ENCODE measurements around the gene OR2C3.
"Not testable (repeated sequence)": the region's sequence is repeated elsewhere in the genome, so short reads cannot be mapped to it uniquely, and the experiment has no call there.

OR2C3 gene

GRCh38 chr1:247536340-247536739 lies at the start of gene OR2C3:
Gene OR2C3, minus strand, starts transcription at chr1:247536440. Its CDS starts 3,929 bp downstream, at chr1:247532511.
- DNase-seq, result no peak

DNA sequence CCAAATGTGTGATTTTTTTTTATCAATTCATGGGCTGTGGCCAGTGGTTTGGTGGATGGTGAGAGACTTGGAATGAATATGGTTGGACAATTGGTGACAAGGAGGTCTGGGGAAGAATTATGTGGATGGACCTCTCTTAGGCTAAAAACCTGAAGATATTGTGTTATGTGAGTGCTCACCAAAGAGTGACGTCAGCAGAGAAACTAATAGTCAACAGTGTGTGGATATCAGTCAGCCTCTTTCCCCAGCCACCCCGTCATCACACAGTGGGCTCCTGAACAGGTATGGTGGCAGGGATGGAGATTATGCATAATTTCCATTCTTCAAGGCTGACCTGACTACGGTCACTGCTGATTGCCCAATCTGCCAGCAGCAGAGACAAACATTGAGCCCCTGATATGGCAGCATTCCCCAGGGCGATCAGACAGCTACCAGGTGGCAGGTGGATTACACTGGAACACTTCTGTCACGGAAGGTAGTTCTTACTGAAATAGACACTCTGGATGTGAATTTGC lies 42.8 kb upstream of the OR2C3 start:
- no peak for DNase-seq

- no peak for DNase-seq
Measured at GRCh38 chr1:247576514-247576913, 40.3 kb upstream of the OR2C3 start.

DNA sequence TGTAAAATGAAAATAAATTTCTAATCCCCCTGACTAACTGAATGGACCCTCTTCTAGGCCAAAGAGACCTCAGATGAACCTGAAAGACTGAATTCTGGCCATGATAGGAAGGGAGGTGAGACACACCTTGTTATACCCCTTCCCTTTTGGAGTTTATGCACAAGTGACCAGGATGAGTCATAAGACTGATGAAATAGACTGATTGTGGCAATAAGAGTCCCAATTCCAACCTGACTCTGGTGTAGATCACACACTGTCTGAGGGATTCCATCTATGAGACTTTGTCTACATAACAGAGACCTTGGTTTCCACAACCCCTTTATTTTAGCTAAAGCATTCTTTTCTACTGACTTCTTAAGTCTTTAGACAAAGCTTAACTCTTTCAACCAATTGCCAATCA lies 38.4 kb upstream of the OR2C3 start:
- DNase-seq, result no peak

DNA sequence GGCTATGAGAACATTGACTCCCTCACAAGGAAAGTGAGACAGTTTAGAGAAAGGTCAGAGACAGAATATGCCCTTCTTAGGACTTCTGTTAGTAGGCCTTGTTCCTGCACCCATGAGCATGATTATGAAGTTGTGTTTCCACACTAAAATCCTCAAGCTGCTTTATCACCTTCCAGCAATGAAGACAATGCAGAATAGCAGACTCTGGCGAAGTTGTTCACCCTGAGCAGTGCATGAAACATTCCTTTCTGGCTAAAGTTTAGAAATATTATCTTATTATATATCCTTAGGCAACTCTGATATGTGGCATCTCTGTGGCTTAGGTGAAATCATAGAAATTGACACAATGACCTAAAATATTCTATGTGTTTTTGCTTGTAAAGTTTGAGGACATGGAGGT lies 38.0 kb upstream of the OR2C3 start:
- no peak for DNase-seq

DNA sequence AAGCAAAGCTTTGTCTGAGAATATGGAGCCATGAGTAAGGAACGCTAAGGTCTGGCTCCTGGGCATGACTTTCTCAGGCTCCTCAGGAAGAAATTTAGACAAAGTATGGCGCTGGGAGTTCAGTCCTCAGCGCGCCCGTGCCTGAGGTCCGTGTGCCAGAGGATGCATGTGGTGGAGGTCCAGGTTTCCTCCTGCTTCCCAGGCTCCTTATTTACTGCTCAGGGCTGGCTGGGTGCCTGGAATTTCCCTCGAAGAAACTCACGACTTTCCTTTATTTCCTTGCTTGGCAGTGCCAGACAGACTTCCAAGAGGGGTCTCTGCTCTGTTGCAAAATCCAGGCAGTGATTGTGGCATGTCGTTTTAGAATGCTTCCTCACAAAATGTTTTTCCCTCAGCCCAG lies 26.0 kb upstream of the OR2C3 start:
- no peak for DNase-seq

DNA sequence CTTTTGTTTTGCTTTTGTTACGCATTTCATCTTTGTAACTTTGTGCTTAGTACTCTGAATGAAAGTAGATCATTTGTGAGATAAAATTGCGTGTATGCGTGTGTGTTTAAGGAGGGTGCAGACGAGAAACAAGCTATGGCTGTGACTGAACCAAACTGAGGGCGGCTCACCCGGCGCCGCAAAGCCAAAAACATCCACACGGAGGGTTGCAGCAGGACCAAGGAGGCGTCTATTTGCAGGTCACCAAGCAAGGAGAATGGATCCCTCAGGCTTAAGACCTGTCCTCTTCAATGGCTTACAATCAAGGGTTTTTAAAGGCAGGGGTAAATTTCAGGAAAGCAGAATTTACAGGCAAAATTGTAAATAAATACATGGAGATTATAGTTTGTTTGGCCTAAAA lies 25.5 kb upstream of the OR2C3 start:
- DNase-seq, result no peak

DNA sequence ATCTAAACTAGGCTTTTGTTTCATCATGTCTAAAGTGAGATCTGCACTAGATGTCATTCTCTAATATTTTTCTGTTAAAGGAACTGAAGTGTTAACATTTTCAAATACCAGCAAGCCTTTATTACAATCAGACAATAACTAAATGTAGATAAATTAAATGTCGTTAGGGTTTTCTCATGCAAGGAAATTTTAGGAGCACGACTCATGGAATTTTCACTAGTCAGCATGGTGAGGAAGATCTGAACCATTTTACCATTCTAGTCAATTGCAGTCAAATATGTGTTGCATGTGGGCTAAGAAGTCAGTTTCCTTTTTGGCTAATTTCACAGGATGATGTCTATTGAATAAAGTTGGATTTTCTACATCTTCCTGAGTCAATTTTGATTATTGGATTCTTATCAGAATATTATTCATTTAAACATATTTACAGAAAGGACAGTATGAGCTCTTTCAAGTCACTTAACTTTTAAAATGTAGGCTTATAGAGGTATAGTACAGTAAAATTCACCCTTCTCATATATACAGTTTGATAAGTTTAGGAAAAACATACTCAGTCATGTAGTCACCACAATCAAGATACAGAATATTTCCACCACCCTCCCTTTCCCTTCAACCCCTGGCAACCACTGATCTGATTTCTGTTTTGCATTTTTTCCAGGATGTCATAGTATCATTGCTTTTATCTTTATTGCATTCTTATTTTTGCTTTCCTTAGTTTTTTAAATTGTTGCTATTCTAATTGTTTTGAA lies 21.9 kb upstream of the OR2C3 start:
- no peak for DNase-seq

DNA sequence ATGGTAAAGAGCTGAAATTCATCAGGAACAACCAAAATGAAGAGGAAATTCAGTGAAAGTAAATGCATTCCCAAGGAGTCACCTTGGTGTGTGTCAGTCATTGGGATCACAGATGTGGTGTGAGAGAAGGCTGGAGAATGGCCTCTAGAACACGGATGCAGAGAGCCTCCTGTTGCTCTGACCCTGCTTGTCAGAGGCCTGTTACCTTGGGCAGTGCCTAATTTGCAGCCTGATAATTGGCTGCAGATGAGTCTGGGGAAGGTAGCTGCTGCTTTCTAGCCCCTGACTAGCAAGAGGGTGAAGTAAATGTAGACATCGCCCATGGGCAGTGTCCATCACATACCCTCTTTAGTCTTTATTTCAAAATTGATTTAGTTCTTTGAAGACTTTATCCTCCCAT lies 16.0 kb upstream of the OR2C3 start:
- DNase-seq, result no peak

DNA sequence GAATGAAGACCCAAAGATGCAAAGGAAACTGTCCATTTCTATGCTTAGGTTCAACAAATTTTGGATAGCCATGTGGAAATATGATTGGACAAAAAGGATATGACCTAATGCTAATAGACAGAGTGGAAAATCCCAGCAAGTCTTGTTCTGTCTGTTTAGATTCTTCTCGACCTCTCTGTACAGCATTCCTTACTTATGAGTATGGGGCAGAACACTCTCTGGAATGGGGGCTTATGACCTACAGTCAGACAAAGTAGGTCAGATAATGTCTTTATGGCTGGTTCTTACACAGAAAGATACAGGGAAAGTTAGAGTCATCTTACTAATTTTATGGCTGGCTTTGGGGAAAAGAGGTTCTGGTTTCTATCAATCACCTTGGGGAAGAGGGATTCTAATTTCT lies 15.5 kb upstream of the OR2C3 start:
- DNase-seq, result no peak

GRCh38 chr1:247548769-247549182 lies 12.5 kb upstream of the OR2C3 start, which contains the start of gene GCSAML:
Gene GCSAML, plus strand, starts transcription at chr1:247549134. Its CDS starts 58 bp downstream, at chr1:247549192.
- DNase-seq, result no peak

GRCh38 chr1:247548092-247548491 lies 11.9 kb upstream of the OR2C3 start:
- DNase-seq, result no peak

DNA sequence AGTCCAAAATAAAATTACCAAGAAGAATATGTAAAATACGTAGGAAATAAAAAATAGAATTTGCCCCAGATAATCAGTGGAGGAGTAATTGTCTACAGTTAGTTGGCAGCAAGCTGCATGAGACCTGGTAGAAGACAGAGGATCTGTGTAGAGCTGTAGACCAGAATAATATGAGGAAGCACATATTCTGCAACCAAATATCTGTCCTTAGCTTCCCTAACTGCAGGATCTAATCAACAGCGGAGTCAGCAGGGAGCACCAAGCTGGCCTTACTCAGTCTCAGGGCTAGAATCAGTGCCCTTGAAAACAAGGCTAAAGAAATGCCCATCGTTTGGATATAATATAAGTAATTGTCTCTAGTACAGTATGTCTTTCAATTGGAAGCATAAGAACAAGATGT lies 6.6 kb upstream of the OR2C3 start:
- no peak for DNase-seq

GRCh38 chr1:247540581-247540980 lies 4.3 kb upstream of the OR2C3 start:
- DNase-seq, result no peak

DNA sequence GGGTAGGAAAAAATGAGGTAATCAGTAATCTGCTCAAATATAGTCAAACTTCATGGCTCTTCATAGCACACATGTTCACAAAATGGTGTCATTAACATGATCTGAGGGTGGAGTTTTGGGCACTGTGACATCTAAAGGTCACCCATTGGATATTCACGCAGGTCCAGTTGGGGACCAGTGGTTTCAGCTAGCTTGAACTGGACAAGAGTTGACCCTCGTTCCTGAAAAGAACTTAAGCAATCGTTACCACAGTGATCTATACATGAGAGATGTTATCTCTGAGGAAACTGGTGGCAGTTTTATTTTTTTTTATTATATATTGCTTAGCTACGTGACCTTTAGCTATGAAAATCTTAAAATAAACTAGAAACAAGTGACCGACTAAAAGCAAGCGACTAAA lies 3.0 kb upstream of the OR2C3 start:
- no peak for DNase-seq

DNA sequence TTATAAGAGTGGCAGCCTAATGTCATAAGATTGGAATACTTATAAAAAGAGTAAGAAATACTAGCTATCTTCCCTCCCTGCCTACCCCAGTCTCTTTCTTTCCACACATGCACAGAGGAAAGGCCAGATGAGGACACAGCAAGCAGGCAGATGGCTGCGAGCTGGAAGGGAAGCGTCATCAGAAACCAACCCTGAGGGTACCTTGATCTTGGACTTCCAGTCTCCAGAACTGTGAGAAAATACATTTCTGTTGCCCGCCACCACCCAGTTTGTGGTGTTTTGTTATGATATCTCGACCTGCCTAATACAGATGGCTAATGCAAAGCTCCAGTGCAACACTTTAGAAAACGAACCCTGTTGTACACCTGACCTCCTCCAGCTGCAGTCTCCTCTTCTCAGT lies 2.3 kb upstream of the OR2C3 start:
- no peak for DNase-seq

- DNase-seq, result no peak
Measured at GRCh38 chr1:247535402-247535801, 838 bp downstream of the OR2C3 start.

DNA sequence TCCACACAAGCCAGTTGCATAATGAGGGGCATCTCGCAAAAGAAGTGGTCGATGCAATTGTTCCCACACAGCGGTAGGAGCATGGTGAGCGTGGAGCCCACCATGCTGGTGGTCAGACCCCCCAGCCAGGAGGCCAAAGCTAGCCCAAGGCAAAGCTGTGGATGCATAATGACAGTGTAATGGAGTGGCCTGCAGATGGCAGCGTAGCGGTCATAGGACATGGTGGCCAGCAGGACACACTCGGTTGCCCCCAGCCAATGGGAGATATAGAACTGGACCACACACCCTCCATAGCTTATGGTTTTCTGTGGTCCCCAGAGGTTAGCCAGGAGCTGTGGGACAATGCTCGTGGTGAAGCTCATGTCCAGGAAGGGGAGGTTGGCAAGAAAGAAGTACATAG lies 4.3 kb downstream of the OR2C3 start:
- DNase-seq, result no peak

- DNase-seq, result peak; percentile 50
Measured at GRCh38 chr1:247530785-247531184, 5.5 kb downstream of the OR2C3 start.

DNA sequence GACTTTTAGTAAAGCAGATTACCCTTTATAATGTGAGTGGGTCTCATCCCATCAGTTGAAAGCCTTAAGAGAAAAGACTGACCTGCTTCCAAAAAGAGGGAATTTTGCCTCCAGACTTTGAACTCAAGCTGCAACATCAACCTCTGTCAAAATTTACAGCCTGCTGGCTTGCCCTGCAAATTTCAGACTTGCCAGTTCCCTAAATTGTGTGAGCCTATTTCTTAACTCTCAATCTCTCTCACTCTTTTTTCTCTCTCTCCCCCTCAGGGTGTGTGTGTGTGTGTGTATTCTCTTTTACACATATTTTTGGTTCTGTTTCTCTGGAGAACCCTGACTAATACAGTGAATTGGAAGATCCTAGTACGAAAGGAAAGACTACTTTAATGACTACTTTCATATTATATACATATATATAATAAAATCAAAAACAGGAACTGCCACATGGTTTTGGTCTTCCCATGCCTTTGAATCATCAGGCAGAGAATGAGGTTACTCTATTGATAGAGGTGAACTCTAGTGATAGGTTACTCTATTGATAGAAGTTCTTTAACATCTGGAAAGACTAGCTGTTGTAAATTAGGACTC lies 6.4 kb downstream of the OR2C3 start:
- no peak for DNase-seq

DNA sequence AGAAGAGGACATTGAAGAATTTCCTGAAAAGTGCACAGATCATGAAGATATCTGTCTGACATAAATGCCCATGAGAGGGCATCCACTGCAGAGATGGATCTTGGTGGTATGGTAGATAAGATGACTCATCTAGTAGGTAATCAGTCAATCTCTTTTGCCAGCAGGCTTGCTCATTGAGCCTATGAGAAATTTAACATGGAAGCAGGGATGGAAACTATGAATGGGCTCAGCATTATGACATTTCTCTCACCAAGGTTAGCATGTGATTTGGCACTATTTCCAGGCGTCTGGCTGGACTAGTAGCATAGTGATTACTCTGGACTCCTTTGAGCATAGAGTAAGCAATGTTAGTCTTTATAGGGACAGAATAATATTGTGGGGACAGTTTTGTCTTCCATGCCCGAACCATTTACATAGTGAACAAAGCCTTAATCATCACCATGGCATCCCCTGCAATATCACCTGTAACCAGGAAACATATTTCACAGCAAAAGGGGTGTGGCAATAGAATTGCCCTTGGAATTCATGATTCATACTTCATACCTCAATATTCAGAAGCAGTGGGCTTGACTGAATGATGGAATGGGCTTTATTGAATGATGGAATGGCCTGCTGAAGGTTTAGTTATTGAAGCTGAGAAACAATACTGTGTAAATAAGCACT lies 7.3 kb downstream of the OR2C3 start:
- no peak for DNase-seq

DNA sequence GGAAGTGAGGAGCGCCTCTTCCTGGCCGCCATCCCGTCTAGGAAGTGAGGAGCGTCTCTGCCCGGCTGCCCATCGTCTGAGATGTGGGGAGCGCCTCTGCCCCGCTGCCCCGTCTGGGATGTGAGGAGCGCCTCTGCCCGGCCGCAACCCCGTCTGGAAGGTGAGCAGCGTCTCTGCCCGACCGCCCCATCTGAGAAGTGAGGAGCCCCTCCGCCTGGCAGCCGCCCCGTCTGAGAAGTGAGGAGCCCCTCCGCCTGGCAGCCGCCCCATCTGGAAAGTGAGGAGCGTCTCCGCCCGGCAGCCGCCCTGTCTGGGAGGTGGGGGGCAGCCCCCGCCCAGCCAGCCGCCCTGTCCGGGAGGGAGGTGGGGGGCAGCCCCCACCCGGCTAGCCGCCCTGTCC lies 14.4 kb downstream of the OR2C3 start:
- not testable (repeated sequence) for DNase-seq

- DNase-seq, result no peak
Measured at GRCh38 chr1:247518613-247518891, 17.7 kb downstream of the OR2C3 start.

Measured in left hindlimb (tissue), 1 donor.